ENCODE results near the gene ZGLP1. TPM values are rescaled to one million over a fixed set of nuclear protein-coding genes. Genes with fewer than 3 reads are reported as not detected.
"Not testable (repeated sequence)": the region's sequence is repeated elsewhere in the genome, so short reads cannot be mapped to it uniquely, and the experiment has no call there.

The ZGLP1 gene
- polyA plus RNA-seq, 1 donor = 3.4 TPM

GRCh38 chr19:10293637-10294367 lies 15.8 kb downstream of the ZGLP1 start:
- DNase-seq (ENCODE audit: low read depth) = no peak

GRCh38 chr19:10292789-10293636 lies 16.6 kb downstream of the ZGLP1 start:
- no peak for DNase-seq (ENCODE audit: low read depth)

GRCh38 chr19:10292206-10292788 lies 17.3 kb downstream of the ZGLP1 start:
- DNase-seq (ENCODE audit: low read depth) = no peak

- no peak for DNase-seq (ENCODE audit: low read depth)
These were observed 17.9 kb downstream of the ZGLP1 start for GRCh38 chr19:10291554-10292205.

- DNase-seq (ENCODE audit: low read depth) = no peak
These were observed 18.6 kb downstream of the ZGLP1 start for GRCh38 chr19:10290876-10291553.

- DNase-seq (ENCODE audit: low read depth) = no peak
These were observed 19.2 kb downstream of the ZGLP1 start for GRCh38 chr19:10290357-10290875.

- no peak for DNase-seq (ENCODE audit: low read depth)
These were observed 19.7 kb downstream of the ZGLP1 start, which contains the start of gene ICAM5 for GRCh38 chr19:10289836-10290356. Gene ICAM5 (plus strand): TSS chr19:10289952. CDS start chr19:10290044, 92 bp downstream.

- DNase-seq (ENCODE audit: low read depth) = no peak
These were observed 20.3 kb downstream of the ZGLP1 start for GRCh38 chr19:10289167-10289835.

- no peak for DNase-seq (ENCODE audit: low read depth)
These were observed 20.9 kb downstream of the ZGLP1 start for GRCh38 chr19:10288662-10289166.

GRCh38 chr19:10286803-10287737 lies 22.5 kb downstream of the ZGLP1 start, which contains the start of gene ICAM4:
Gene ICAM4 (plus strand): TSS chr19:10286955. CDS start chr19:10287013, 58 bp downstream.
- no peak for DNase-seq (ENCODE audit: low read depth)

GRCh38 chr19:10285393-10285792 lies 24.2 kb downstream of the ZGLP1 start:
- no peak for DNase-seq (ENCODE audit: low read depth)

GRCh38 chr19:10284960-10285278 lies 24.7 kb downstream of the ZGLP1 start:
- DNase-seq (ENCODE audit: low read depth) = no peak

GRCh38 chr19:10284065-10284959 lies 25.3 kb downstream of the ZGLP1 start:
- DNase-seq (ENCODE audit: low read depth) = no peak

GRCh38 chr19:10283301-10284064 lies 26.1 kb downstream of the ZGLP1 start:
- no peak for DNase-seq (ENCODE audit: low read depth)

- not testable (repeated sequence) for DNase-seq (ENCODE audit: low read depth)
These were observed 27.6 kb downstream of the ZGLP1 start for GRCh38 chr19:10282043-10282442.

GRCh38 chr19:10279737-10280442 lies 29.7 kb downstream of the ZGLP1 start:
- DNase-seq (ENCODE audit: low read depth) = no peak

Data from forelimb muscle (tissue), 1 donor.